ENCODE data around the gene FUT8. TPM values are rescaled to one million over a fixed set of nuclear protein-coding genes. Genes with fewer than 3 reads are reported as not detected.

FUT8 gene
- total and polyA plus RNA-seq, 2 donors (not counting 1 experiment from before 2014, with no cell fraction given) = 13.2 to 91.8 TPM

GRCh38 chr14:65479386-65479785 is 66.9 kb downstream of the FUT8 start:
- Mint-ChIP-seq H3K27me3 (no peaks in the 10 kb centered on the region), H3K27ac (peak overlapping the region; percentile 5), H3K4me1 (peaks cover 70% of the 10 kb centered on the region), H3K4me3 (no peak overlapping the region), H3K9me3 (ENCODE audit: insufficient read depth) (no peaks in the 10 kb centered on the region)
- H4K20me1 ChIP-seq (ENCODE audit: control insufficient read depth, insufficient read depth, low read length, poor library complexity, severe bottlenecking) = peaks cover 7% of the 10 kb centered on the region
- no peak overlapping the region for H2AFZ ChIP-seq (ENCODE audit: insufficient read depth, low read depth, low read length, poor library complexity, severe bottlenecking)
- TF ChIP-seq CTCF (IDR thresholded peaks at IDR 0.05) = no peak
- no peak for TF ChIP-seq EZH2 (IDR thresholded peaks at IDR 0.05; ENCODE audit: borderline replicate concordance, insufficient read depth, low read depth, low read length, poor library complexity, severe bottlenecking)
- H3K36me3 ChIP-seq (replicated peaks in 1 of 2; ENCODE audit: control extremely low read depth in 1 of 2, control insufficient read depth in 1 of 2, extremely low read depth in 1 of 2, insufficient read depth in 2 of 2, low read length in 1 of 2) = no peaks in the 10 kb centered on the region
- 100% methylated on average over 1 of the region's 2 CpGs for WGBS (ENCODE audit: insufficient coverage)
- no peak overlapping the region for H3K27ac ChIP-seq (ENCODE audit: low read length in 2 of 2)
- H3K4me1 ChIP-seq (ENCODE audit: control insufficient read depth in 2 of 2, insufficient read depth in 2 of 2, low read length in 2 of 2) = peaks cover 13 to 23% of the 10 kb centered on the region in 2 donors
- CTCF ChIA-PET = interaction anchor here (0.7 kb wide), 1 partner anchor 315 kb away, joined by 7 read pairs; no protein-coding TSS in a partner anchor
- no peak overlapping the region for H3K9ac ChIP-seq (ENCODE audit: low read length)
- no peak overlapping the region for H3K4me3 ChIP-seq (ENCODE audit: control extremely low read depth in 1 of 5, extremely low read depth in 1 of 5, insufficient read depth in 1 of 5, low read depth in 2 of 5, low read length in 4 of 5)
- ATAC-seq (ENCODE audit: low read depth) (no peak), DNase-seq (no peak)
- POLR2A ChIA-PET = interaction anchor here (0.7 kb wide), 1 partner anchor 21 kb away, joined by 8 read pairs; no protein-coding TSS in a partner anchor
- no peaks in the 10 kb centered on the region for H3K27me3 ChIP-seq (replicated peaks in 1 of 4; ENCODE audit: control extremely low read depth in 1 of 4, control insufficient read depth in 3 of 4, insufficient read depth in 4 of 4, low read length in 3 of 4)
- no peak overlapping the region for H3K4me2 ChIP-seq (replicated peaks; ENCODE audit: low read depth, low read length, poor library complexity, severe bottlenecking)
- H3K79me2 ChIP-seq (ENCODE audit: control insufficient read depth, insufficient read depth, low read length) = peaks cover 88% of the 10 kb centered on the region
- H3K9me3 ChIP-seq (ENCODE audit: control extremely low read depth in 1 of 3, control insufficient read depth in 2 of 3, insufficient read depth in 1 of 3, low read length in 2 of 3) = no peaks in the 10 kb centered on the region
- intact Hi-C loops (cut with micrococcal nuclease) = loop anchor here (1.0 kb wide), 1 partner anchor 8 kb away; no protein-coding TSS in a partner anchor

GRCh38 chr14:65482757-65483438 is 70.4 kb downstream of the FUT8 start:
- Histone ChIP-seq H3K9ac (ENCODE audit: low read length) (no peak overlapping the region), H3K4me1 (ENCODE audit: control insufficient read depth in 2 of 2, insufficient read depth in 2 of 2, low read length in 2 of 2) (peaks cover 15 to 18% of the 10 kb centered on the region in 2 donors), H3K36me3 (replicated peaks in 1 of 2; ENCODE audit: control extremely low read depth in 1 of 2, control insufficient read depth in 1 of 2, extremely low read depth in 1 of 2, insufficient read depth in 2 of 2, low read length in 1 of 2) (no peaks in the 10 kb centered on the region), H3K79me2 (ENCODE audit: control insufficient read depth, insufficient read depth, low read length) (peaks cover 98% of the 10 kb centered on the region), H3K4me2 (replicated peaks; ENCODE audit: low read depth, low read length, poor library complexity, severe bottlenecking) (peak overlapping the region; percentile 27), H3K27ac (ENCODE audit: low read length in 2 of 2) (no peak overlapping the region), H2AFZ (ENCODE audit: insufficient read depth, low read depth, low read length, poor library complexity, severe bottlenecking) (peak overlapping the region; percentile 8), H3K4me3 (ENCODE audit: control extremely low read depth in 1 of 5, extremely low read depth in 1 of 5, insufficient read depth in 1 of 5, low read depth in 2 of 5, low read length in 4 of 5) (no peak overlapping the region), H4K20me1 (ENCODE audit: control insufficient read depth, insufficient read depth, low read length, poor library complexity, severe bottlenecking) (peaks cover 8% of the 10 kb centered on the region), H3K9me3 (ENCODE audit: control extremely low read depth in 1 of 3, control insufficient read depth in 2 of 3, insufficient read depth in 1 of 3, low read length in 2 of 3) (no peaks in the 10 kb centered on the region), H3K27me3 (replicated peaks in 1 of 4; ENCODE audit: control extremely low read depth in 1 of 4, control insufficient read depth in 3 of 4, insufficient read depth in 4 of 4, low read length in 3 of 4) (no peaks in the 10 kb centered on the region)
- WGBS (ENCODE audit: insufficient coverage) = 64% methylated on average over 2 of the region's 4 CpGs
- H3K4me1 Mint-ChIP-seq = peaks cover 73% of the 10 kb centered on the region
- H3K4me3 Mint-ChIP-seq = peak overlapping the region; percentile 52
- no peaks in the 10 kb centered on the region for H3K9me3 Mint-ChIP-seq (ENCODE audit: insufficient read depth)
- peak overlapping the region; percentile 65 for H3K27ac Mint-ChIP-seq
- ATAC-seq (ENCODE audit: low read depth) = peak; percentile 10
- intact Hi-C loops (cut with micrococcal nuclease) = no loop called here
- ChIA-PET POLR2A (no interaction called here), CTCF (interaction anchor here (0.7 to 0.9 kb wide), 2 partner anchors 67 to 111 kb away, joined by 3 to 4 read pairs; no protein-coding TSS in a partner anchor)
- no peak for TF ChIP-seq CTCF (IDR thresholded peaks at IDR 0.05)
- H3K27me3 Mint-ChIP-seq = no peaks in the 10 kb centered on the region
- DNase-seq = no peak
